SK-N-SH treated with all-trans-retinoic acid at 6 μM for 48 hours (cell line): ENCODE results near the gene STUM.
"Not testable (repeated sequence)": the region's sequence is repeated elsewhere in the genome, so short reads cannot be mapped to it uniquely, and the experiment has no call there.

ENCODE experiments used
- CSDC2 ChIP-seq: fragments of 250-450 bp; sonication (Bioruptor Pico); IDR thresholded peaks from 2 replicates; pipeline ENCODE4 v1.5.0; 2020; ENCODE audit warnings: mild to moderate bottlenecking, moderate library complexity
- GLIS3 ChIP-seq: fragments of 250-450 bp; sonication (Bioruptor Pico); IDR thresholded peaks from 2 replicates; pipeline ENCODE4 v1.5.0; 2020; ENCODE audit warnings: mild to moderate bottlenecking, moderate library complexity
- RARB ChIP-seq: fragments of 250-450 bp; sonication (Bioruptor Pico); IDR thresholded peaks from 2 replicates; pipeline ENCODE4 v1.8.0; 2021; ENCODE audit warnings: mild to moderate bottlenecking, moderate library complexity
- ZFP30 ChIP-seq: fragments of 450-650 bp; formaldehyde crosslinking; IDR thresholded peaks from 2 replicates; pipeline ENCODE4 v1.5.0; 2022; ENCODE audit warnings: mild to moderate bottlenecking, moderate library complexity
- ZNF70 ChIP-seq: fragments of 450-650 bp; formaldehyde crosslinking; IDR thresholded peaks from 2 replicates; pipeline ENCODE4 v1.5.0; 2020; ENCODE audit warnings: mild to moderate bottlenecking, moderate library complexity
- ZNF8 ChIP-seq: fragments of 450-650 bp; formaldehyde crosslinking; IDR thresholded peaks from 2 replicates; pipeline ENCODE4 v1.5.0; 2020; ENCODE audit warnings: mild to moderate bottlenecking, moderate library complexity
- TF ChIP-seq, protein P1 (sequence below): fragments of 250-450 bp; sonication (Bioruptor Pico); IDR thresholded peaks from 2 replicates; pipeline ENCODE4 v1.8.0; 2020; ENCODE audit warnings: mild to moderate bottlenecking, moderate library complexity, borderline replicate concordance

GRCh38 chr1:226598955-226599354 lies 50.4 kb downstream of the STUM start:
- TF ChIP-seq, protein P1, sequence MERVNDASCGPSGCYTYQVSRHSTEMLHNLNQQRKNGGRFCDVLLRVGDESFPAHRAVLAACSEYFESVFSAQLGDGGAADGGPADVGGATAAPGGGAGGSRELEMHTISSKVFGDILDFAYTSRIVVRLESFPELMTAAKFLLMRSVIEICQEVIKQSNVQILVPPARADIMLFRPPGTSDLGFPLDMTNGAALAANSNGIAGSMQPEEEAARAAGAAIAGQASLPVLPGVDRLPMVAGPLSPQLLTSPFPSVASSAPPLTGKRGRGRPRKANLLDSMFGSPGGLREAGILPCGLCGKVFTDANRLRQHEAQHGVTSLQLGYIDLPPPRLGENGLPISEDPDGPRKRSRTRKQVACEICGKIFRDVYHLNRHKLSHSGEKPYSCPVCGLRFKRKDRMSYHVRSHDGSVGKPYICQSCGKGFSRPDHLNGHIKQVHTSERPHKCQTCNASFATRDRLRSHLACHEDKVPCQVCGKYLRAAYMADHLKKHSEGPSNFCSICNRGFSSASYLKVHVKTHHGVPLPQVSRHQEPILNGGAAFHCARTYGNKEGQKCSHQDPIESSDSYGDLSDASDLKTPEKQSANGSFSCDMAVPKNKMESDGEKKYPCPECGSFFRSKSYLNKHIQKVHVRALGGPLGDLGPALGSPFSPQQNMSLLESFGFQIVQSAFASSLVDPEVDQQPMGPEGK (CRISPR knock-in tag): not testable (repeated sequence)
- TF ChIP-seq ZFP30 (CRISPR knock-in tag); ZNF8 (CRISPR knock-in tag); ZNF70 (CRISPR knock-in tag); RARB (CRISPR knock-in tag); CSDC2; GLIS3 (CRISPR knock-in tag): not testable (repeated sequence)
